GM19463 (cell line): ENCODE measurements around the gene DENND5A.
"Not testable (repeated sequence)": the region's sequence is repeated elsewhere in the genome, so short reads cannot be mapped to it uniquely, and the experiment has no call there.

Experiments
- ATAC-seq: cut with Tn5 transposase; IDR thresholded peaks from one replicate; pipeline ENCODE4 v1.9.1; 2021; ENCODE audit warnings: mild to moderate bottlenecking, moderate library complexity; ENCODE audit not compliant: unreplicated experiment

Gene DENND5A

DNA sequence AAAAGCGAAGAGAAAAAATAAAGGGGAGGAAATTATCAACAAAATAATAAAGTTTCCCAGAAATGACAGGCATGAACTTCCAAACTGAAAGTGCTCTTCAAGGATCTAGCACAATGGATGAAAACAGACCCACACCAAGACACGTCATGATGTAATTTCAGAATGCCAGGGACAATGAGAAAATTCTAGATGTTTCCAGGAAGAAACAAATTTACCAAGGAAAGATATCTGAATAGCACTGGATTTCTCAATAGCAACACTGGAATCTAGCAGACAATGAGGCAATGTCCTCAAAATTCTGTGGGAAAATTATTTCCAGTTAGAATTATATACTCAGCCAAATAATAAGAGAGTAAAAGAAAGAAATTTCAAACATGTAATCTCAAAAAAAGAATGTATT lies 46.0 kb downstream of the DENND5A start:
- no peak for ATAC-seq

DNA sequence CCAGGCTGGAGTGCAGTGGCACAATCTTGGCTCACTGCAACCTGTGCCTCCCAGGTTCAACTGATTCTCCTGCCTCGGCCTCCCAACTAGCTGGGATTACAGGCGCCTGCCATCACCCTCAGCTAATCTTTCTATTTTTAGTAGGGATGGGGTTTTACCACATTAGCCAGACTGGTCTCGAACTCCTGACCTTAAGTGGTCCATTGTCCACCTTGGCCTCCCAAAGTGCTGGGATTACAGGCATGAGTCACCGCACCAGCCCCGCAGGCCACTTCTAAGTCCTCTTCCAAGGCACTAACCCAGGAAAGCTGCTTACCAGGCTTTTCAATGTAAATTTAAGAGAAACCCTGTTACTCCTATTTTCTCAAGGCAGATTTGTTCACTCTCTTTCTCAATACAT lies 50.4 kb downstream of the DENND5A start:
- no peak for ATAC-seq

- no peak for ATAC-seq
Measured at GRCh38 chr11:9211322-9211721, 53.8 kb downstream of the DENND5A start.

- ATAC-seq: no peak
Measured at GRCh38 chr11:9210922-9211320, 54.2 kb downstream of the DENND5A start.

GRCh38 chr11:9210224-9210921 lies 54.8 kb downstream of the DENND5A start:
- ATAC-seq: no peak

DNA sequence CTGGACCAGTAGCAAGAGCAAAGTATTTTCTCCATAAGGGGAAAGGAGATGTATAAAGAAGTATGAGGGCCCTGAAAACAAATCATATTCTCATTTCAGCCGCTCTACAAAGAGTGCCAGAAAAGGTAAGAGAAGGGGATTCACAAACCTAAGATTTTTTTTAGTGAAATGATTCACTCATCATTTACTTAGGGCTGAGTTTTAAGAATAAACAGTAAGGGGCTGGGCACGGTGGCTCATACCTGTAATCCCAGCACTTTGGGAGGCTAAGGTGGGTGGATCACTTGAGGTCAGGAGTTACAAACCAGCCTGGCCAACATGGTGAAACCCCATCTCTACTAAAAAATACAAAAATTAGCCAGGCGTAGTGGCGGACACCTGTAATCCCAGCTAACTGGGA lies 55.5 kb downstream of the DENND5A start:
- peak; percentile 31 for ATAC-seq

GRCh38 chr11:9208726-9209501 lies 56.2 kb downstream of the DENND5A start:
- ATAC-seq: peak; percentile 46

DNA sequence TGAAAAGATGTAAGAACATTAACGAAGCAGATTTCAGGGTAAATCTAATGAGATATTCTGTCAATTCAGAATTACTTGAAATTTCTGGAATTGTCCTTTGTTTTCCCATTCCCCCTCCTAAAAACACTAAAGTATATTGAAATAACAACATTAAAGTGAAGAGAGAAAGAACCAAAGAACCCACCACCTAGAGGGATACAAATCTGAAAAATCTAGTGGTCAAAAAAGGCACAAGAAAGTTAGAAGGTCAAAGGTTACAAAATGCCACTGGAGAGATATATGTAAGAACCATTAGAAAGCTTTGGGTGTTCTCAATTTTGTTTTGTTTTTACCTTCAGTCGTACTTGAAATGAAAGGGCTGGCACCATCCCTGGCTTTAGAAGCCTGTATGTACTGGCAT lies 57.9 kb downstream of the DENND5A start:
- no peak for ATAC-seq

DNA sequence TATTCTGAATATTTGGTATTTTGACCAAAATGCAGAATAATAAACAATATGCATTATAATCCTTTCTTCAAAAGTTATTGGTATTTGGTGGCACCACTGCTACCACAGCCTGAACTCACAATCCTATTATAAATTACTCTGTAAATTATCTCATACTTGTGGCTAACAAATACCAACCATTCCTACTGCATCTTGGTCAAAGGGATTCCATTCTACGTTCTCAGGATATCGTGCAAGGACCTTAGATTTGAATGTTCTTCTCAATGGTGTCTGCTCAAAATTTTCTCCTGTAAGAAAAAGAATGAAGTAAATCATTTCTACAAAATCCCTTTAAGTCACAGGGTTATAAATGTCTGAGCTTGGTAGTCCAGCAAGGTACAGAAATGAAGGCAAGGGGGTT lies 58.7 kb downstream of the DENND5A start:
- no peak for ATAC-seq

DNA sequence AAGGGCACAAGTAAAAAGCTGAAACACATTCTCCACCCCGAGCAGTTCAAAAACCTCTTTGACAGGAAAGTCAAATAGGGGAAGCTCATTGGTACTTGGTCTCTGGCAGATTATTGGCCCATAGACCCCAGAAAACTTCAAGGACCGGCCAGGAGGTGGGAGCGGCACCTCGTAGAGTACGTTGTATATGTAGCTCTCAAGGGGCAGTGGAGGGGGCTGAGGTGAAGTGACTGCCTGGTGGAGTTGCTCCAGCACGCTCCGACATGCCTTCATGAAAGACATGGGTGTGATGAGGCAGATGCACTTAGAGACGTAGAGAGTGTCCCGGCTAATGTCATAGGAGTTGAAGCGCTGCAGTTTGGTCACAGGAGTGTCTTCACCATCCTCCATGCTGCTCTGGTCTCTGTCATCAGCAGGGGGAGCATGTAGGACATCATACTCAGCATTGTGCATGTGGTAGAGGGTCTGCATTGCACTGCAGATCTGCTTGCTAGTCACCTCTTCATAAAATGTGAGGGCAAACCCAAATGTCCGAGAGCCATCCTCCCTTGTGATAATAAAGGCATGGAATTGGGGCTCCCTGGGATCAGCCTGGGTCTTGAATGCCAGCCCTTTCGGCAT lies 61.3 kb downstream of the DENND5A start:
- ATAC-seq: no peak

- no peak for ATAC-seq
Measured at GRCh38 chr11:9201372-9202162, 63.6 kb downstream of the DENND5A start.

DNA sequence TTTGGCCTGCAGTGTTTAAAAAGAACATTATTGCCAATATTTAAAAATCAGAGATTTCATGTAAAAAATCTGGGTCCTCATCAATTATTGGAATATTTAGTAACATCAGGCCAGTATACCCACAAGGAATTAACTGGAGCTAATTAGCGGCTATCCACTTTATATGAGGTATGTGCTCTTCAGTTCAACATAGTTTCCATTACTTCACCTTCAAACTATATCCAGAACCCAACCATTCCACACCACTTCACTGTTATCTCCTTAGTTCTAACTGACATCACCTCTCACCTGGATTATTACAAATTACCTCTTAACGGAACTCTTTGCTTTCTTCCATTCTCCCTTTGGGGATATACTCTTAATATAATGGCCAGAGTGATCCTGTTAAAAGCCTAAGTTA lies 64.7 kb downstream of the DENND5A start:
- ATAC-seq: no peak

DNA sequence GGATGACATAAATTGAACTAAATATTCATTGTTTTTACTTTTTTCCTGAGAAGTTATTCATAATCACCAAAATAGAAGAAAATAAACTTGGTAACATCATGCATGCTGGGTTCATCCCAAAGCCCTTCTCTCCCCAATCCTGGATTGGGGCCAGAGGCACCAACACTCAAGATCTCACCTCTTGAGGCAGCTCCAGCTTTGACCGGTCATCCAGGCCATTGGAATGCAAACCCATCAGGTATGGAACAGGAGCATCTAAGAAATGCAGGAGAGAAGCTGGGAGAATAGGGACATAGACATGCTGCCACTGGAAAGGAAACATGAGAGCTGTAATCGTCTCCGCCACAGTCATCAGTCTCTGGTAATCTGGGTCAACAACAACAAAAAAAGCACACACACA lies 71.8 kb downstream of the DENND5A start:
- no peak for ATAC-seq

DNA sequence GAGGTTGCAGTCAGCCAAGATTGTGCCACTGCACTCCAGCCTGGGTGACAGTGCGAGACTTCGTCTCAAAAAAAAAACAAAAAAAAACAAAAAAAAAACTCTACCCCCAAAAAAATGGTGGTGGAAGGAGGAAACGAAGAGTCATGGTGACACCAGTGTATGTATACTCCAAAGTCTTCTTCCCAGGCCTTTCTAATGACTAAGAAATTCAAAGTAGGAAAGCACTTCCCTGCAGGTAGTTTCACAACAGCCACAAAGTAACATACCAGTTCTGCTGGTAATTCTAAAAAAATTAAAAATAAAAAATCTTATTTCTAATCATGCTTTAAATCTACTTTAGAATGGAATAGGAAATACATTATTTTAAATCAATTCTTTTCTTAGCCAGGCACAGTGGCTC lies 72.6 kb downstream of the DENND5A start:
- no peak for ATAC-seq

- not testable (repeated sequence) for ATAC-seq
Measured at GRCh38 chr11:9190326-9191016, 74.7 kb downstream of the DENND5A start.

DNA sequence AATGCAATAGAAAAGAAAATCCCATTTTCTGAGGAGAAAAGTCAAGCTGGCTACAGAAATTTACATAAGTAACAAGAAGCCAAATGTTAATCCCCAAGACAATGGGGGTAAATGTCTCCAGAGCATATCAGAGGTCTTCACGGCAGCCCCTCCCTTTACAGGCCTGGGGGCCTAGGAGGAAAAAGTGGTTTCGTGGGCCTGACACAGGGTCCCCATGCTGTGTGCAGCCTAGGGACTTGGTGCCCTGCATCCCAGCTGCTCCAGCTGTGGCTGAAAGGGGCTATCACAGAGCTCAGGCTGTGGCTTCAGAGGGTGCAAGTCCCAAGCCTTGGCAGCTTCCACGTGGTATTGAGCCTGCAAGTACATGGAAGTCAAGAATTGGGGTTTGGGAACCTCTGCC lies 76.3 kb downstream of the DENND5A start:
- not testable (repeated sequence) for ATAC-seq

GRCh38 chr11:9187616-9188015 lies 77.5 kb downstream of the DENND5A start:
- ATAC-seq: no peak

GRCh38 chr11:9184516-9184915 lies 80.6 kb downstream of the DENND5A start:
- ATAC-seq: no peak

- ATAC-seq: no peak
Measured at GRCh38 chr11:9182180-9182871, 82.8 kb downstream of the DENND5A start.

- no peak for ATAC-seq
Measured at GRCh38 chr11:9180784-9181183, 84.4 kb downstream of the DENND5A start.
